Keratinocyte (primary cell): Measurements from ENCODE around the gene STRA6.

ENCODE experiments used
- EZH2 ChIP-seq: IDR thresholded peaks from one replicate; pipeline ENCODE4 v1.6.1; 2012; ENCODE audit warnings: inconsistent platforms, mild to moderate bottlenecking, low read length, moderate library complexity
- TF ChIP-seq, protein P1 (sequence below), 3 experiments: IDR thresholded peaks in 1 of 3; conservative IDR thresholded peaks in 1 of 3; optimal IDR thresholded peaks in 1 of 3; 2 replicates in 2 of 3; 3 replicates in 1 of 3; pipeline versions ENCODE3 to v1.5.1; 2011; ENCODE audit warnings: low read length in 3 of 3, mild to moderate bottlenecking in 3 of 3, moderate library complexity in 2 of 3, control low read depth in 1 of 3, inconsistent platforms in 1 of 3; ENCODE audit not compliant: insufficient read depth in 2 of 3; ENCODE audit errors: extremely low read depth in 1 of 3

GRCh38 chr15:74131628-74132413 is 70.8 kb downstream of the STRA6 start:
- TF ChIP-seq, protein P1, sequence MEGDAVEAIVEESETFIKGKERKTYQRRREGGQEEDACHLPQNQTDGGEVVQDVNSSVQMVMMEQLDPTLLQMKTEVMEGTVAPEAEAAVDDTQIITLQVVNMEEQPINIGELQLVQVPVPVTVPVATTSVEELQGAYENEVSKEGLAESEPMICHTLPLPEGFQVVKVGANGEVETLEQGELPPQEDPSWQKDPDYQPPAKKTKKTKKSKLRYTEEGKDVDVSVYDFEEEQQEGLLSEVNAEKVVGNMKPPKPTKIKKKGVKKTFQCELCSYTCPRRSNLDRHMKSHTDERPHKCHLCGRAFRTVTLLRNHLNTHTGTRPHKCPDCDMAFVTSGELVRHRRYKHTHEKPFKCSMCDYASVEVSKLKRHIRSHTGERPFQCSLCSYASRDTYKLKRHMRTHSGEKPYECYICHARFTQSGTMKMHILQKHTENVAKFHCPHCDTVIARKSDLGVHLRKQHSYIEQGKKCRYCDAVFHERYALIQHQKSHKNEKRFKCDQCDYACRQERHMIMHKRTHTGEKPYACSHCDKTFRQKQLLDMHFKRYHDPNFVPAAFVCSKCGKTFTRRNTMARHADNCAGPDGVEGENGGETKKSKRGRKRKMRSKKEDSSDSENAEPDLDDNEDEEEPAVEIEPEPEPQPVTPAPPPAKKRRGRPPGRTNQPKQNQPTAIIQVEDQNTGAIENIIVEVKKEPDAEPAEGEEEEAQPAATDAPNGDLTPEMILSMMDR (optimal IDR thresholded peaks at IDR 0.05 in 1 of 3, IDR thresholded peaks at IDR 0.05 in 1 of 3, conservative IDR thresholded peaks at IDR 0.05 in 1 of 3; ENCODE audit: extremely low read depth in 1 of 3, insufficient read depth in 2 of 3, low read length in 3 of 3), result no peak
- TF ChIP-seq EZH2, result no peak
